HG03378 (cell line): ENCODE results near the gene DIS3L2.
"Not testable (repeated sequence)": the region's sequence is repeated elsewhere in the genome, so short reads cannot be mapped to it uniquely, and the experiment has no call there.

Experiments used
- ATAC-seq: cut with Tn5 transposase; IDR thresholded peaks from one replicate; pipeline ENCODE4 v1.9.1; 2021; ENCODE audit warnings: mild to moderate bottlenecking, moderate library complexity; ENCODE audit not compliant: unreplicated experiment

The DIS3L2 gene

GRCh38 chr2:232328516-232329460 is 367.3 kb downstream of the DIS3L2 start:
- ATAC-seq, result no peak

GRCh38 chr2:232329716-232330067 is 368.2 kb downstream of the DIS3L2 start:
- no peak for ATAC-seq

- ATAC-seq, result no peak
Observed at GRCh38 chr2:232330068-232330999, 368.8 kb downstream of the DIS3L2 start.

GRCh38 chr2:232331061-232331460 is 369.5 kb downstream of the DIS3L2 start:
- not testable (repeated sequence) for ATAC-seq

- ATAC-seq, result not testable (repeated sequence)
Observed at GRCh38 chr2:232331641-232332040, 370.1 kb downstream of the DIS3L2 start.

- ATAC-seq, result not testable (repeated sequence)
Observed at GRCh38 chr2:232332244-232332939, 370.9 kb downstream of the DIS3L2 start.

- ATAC-seq, result no peak
Observed at GRCh38 chr2:232332940-232333259, 371.4 kb downstream of the DIS3L2 start.

- no peak for ATAC-seq
Observed at GRCh38 chr2:232333361-232334135, 372.0 kb downstream of the DIS3L2 start.

GRCh38 chr2:232334136-232334884 is 372.8 kb downstream of the DIS3L2 start:
- ATAC-seq, result not testable (repeated sequence)

- ATAC-seq, result not testable (repeated sequence)
Observed at GRCh38 chr2:232334885-232335205, 373.3 kb downstream of the DIS3L2 start.

- not testable (repeated sequence) for ATAC-seq
Observed at GRCh38 chr2:232335206-232335858, 373.8 kb downstream of the DIS3L2 start.

GRCh38 chr2:232335859-232336215 is 374.3 kb downstream of the DIS3L2 start:
- no peak for ATAC-seq

- no peak for ATAC-seq
Observed at GRCh38 chr2:232336241-232336736, 374.8 kb downstream of the DIS3L2 start.

- ATAC-seq, result no peak
Observed at GRCh38 chr2:232336981-232337720, 375.6 kb downstream of the DIS3L2 start.

- not testable (repeated sequence) for ATAC-seq
Observed at GRCh38 chr2:232338094-232338758, 376.7 kb downstream of the DIS3L2 start.

- ATAC-seq, result no peak
Observed at GRCh38 chr2:232338759-232339106, 377.2 kb downstream of the DIS3L2 start.

GRCh38 chr2:232339121-232340081 is 377.9 kb downstream of the DIS3L2 start:
- ATAC-seq, result no peak
